NOMO-1 treated with DMSO at 0.1 percent for 48 hours (cell line): ENCODE measurements around the gene ZC3H12C.
"Not testable (repeated sequence)": the region's sequence is repeated elsewhere in the genome, so short reads cannot be mapped to it uniquely, and the experiment has no call there.

Experiments
- DNase-seq: peaks from one replicate; lab custom pipeline; 2025; ENCODE audit not compliant: unreplicated experiment; lab: John Stamatoyannopoulos, UW

Gene ZC3H12C

GRCh38 chr11:110208678-110209312 lies 115.6 kb downstream of the ZC3H12C start:
- not testable (repeated sequence) for DNase-seq

- not testable (repeated sequence) for DNase-seq
These were observed 116.1 kb downstream of the ZC3H12C start for GRCh38 chr11:110209313-110209694.

- no peak for DNase-seq
These were observed 124.2 kb downstream of the ZC3H12C start for GRCh38 chr11:110217223-110217877.

GRCh38 chr11:110217936-110218335 lies 124.7 kb downstream of the ZC3H12C start:
- no peak for DNase-seq

- DNase-seq: no peak
These were observed 126.0 kb downstream of the ZC3H12C start for GRCh38 chr11:110219006-110219785.
